HepG2 (cell line): ENCODE results near the gene UTP25.

Experiments used
- HNRNPH1 ChIP-seq: fragments of 200-400 bp; formaldehyde crosslinking; optimal IDR thresholded peaks from 2 replicates; pipeline ENCODE3; 2017; ENCODE audit warnings: mild to moderate bottlenecking, low read depth, low read length
- MZF1 ChIP-seq: sonication (generic); formaldehyde crosslinking; IDR thresholded peaks from 2 replicates; pipeline ENCODE4 v1.8.1; 2023; ENCODE audit warnings: mild to moderate bottlenecking, missing genetic modification reagents, borderline replicate concordance
- NR1H2 ChIP-seq: sonication (generic); formaldehyde crosslinking; IDR thresholded peaks from 2 replicates; pipeline ENCODE4 v1.8.1; 2022; ENCODE audit warnings: low read depth, missing genetic modification reagents, borderline replicate concordance
- ZBTB39 ChIP-seq: sonication (generic); formaldehyde crosslinking; IDR thresholded peaks from 2 replicates; pipeline ENCODE4 v1.5.0; 2020; ENCODE audit warnings: missing genetic modification reagents
- ZFP37 ChIP-seq: sonication (generic); formaldehyde crosslinking; IDR thresholded peaks from 2 replicates; pipeline ENCODE4 v1.4.0; 2020; ENCODE audit warnings: missing genetic modification reagents, borderline replicate concordance
- ZNF335 ChIP-seq: sonication (generic); formaldehyde crosslinking; IDR thresholded peaks from 2 replicates; pipeline ENCODE4 v1.4.0; 2020; ENCODE audit warnings: missing genetic modification reagents
- ZNF850 ChIP-seq: sonication (generic); formaldehyde crosslinking; conservative IDR thresholded peaks from 2 replicates; pipeline ENCODE4 v1.9.0; 2021; ENCODE audit warnings: mild to moderate bottlenecking, missing genetic modification reagents

- TF ChIP-seq ZBTB39 (CRISPR knock-in tag) (no peak), ZFP37 (no peak), NR1H2 (CRISPR knock-in tag) (no peak), ZNF850 (no peak), MZF1 (CRISPR knock-in tag) (no peak), HNRNPH1 (no peak), ZNF335 (CRISPR knock-in tag) (no peak)
Measured at GRCh38 chr1:209813902-209814301, 13.9 kb upstream of the UTP25 start.
